Panc1 (cell line): Measurements from ENCODE around the gene ZSWIM8. TPM values are rescaled to one million over a fixed set of nuclear protein-coding genes. Genes with fewer than 3 reads are reported as not detected.

Experiments
- ATAC-seq: fragments of 200-7000 bp; cut with Tn5 transposase; 2 replicates; pipeline ENCODE4 v1.9.1; 2020; ENCODE audit warnings: mild to moderate bottlenecking, moderate library complexity
- BruUV-seq: library from RNA; stranded (reverse); fragments of 400-500 nt; replicated peaks from 2 replicates; lab custom pipeline; 2021; lab: Mats Ljungman, UMichigan
- CTCF ChIA-PET: fragments of 300-600 bp; sonication (Branson Sonifier 250); formaldehyde crosslinking; loops from one replicate; lab custom pipeline; 2022; ENCODE audit warnings: antibody characterized with exemption; lab: Charles Lee
- POLR2A ChIA-PET: fragments of 300-600 bp; sonication (Branson Sonifier 250); formaldehyde crosslinking; loops from one replicate; lab custom pipeline; 2022; ENCODE audit warnings: antibody characterized with exemption; lab: Charles Lee
- DNase-seq: peaks from one replicate; pipeline ENCODE4 v3.0.0-alpha.2; 2010; ENCODE audit warnings: low read depth, low spot score
- H3K27ac ChIP-seq: 2 replicates; pipeline ENCODE4 v1.5.1; 2011; ENCODE audit warnings: mild to moderate bottlenecking, low read length, inconsistent platforms
- H3K27me3 ChIP-seq: fragments of 200-500 bp; sonication (Bioruptor generic); 2 replicates; pipeline ENCODE4 v1.6.0; 2014; ENCODE audit warnings: low read length, inconsistent platforms; ENCODE audit not compliant: control insufficient read depth, insufficient read depth
- H3K36me3 ChIP-seq: fragments of 200-500 bp; sonication (Bioruptor generic); 2 replicates; pipeline ENCODE4 v1.5.1; 2014; ENCODE audit warnings: inconsistent platforms, mild to moderate bottlenecking, low read length, moderate library complexity; ENCODE audit not compliant: control insufficient read depth, insufficient read depth
- H3K4me1 ChIP-seq: 2 replicates; pipeline ENCODE4 v1.5.1; 2011; ENCODE audit warnings: inconsistent platforms, mild to moderate bottlenecking, low read length, moderate library complexity; ENCODE audit not compliant: control insufficient read depth, insufficient read depth
- H3K4me3 ChIP-seq, 2 experiments: 2 replicates each; pipeline ENCODE4 v1.5.1; 2011 to 2012; ENCODE audit warnings: low read depth in 2 of 2, low read length in 2 of 2, mild to moderate bottlenecking in 2 of 2, inconsistent platforms in 1 of 2, moderate library complexity in 1 of 2
- H3K9me3 ChIP-seq: fragments of 200-500 bp; sonication (Bioruptor generic); 2 replicates; pipeline ENCODE4 v1.5.1; 2014; ENCODE audit warnings: low read depth, mild to moderate bottlenecking, inconsistent platforms, low read length, moderate library complexity; ENCODE audit not compliant: control insufficient read depth, insufficient read depth
- POLR2AphosphoS5 ChIP-seq: IDR thresholded peaks from 2 replicates; pipeline ENCODE4 v1.6.1; 2012; ENCODE audit warnings: mild to moderate bottlenecking, low read depth, low read length, moderate library complexity
- SIN3A ChIP-seq: IDR thresholded peaks from 2 replicates; pipeline ENCODE4 v1.6.1; 2012; ENCODE audit warnings: low read depth, mild to moderate bottlenecking, low read length, moderate library complexity, borderline replicate concordance; ENCODE audit not compliant: insufficient read depth
- TCF7L2 ChIP-seq: IDR thresholded peaks from 2 replicates; pipeline ENCODE4 v1.6.1; 2011; ENCODE audit warnings: mild to moderate bottlenecking, low read depth, low read length, inconsistent platforms
- in situ Hi-C: cut with HindIII; loops from 2 replicates; pipeline ENCODE4 v1.10.0; 2016; ENCODE audit warnings: low sequenced_read_pairs, low pct_unique_long_range_greater_than_20kb
- intact Hi-C: fragments of 100-400 bp; cut with micrococcal nuclease; formaldehyde crosslinking; loops from one replicate; pipeline ENCODE4 v1.10.0; 2022; ENCODE audit not compliant: unreplicated experiment
- total RNA-seq: library from RNA; stranded (reverse); gene quantifications from one replicate; pipeline ENCODE4 v1.2.1, GENCODE V29; 2021; ENCODE audit not compliant: unreplicated experiment
- TF ChIP-seq, protein P1 (sequence below), 2 experiments: IDR thresholded peaks; 2 replicates each; pipeline ENCODE4 v1.6.1; 2011 to 2012; ENCODE audit warnings: low read depth in 2 of 2, control low read depth in 1 of 2, low read length in 1 of 2, mild to moderate bottlenecking in 1 of 2, moderate library complexity in 1 of 2; ENCODE audit not compliant: insufficient read depth in 1 of 2
- TF ChIP-seq, protein P2 (sequence below): fragments of 450-650 bp; IDR thresholded peaks from 2 replicates; pipeline ENCODE4 v1.5.1; 2017; ENCODE audit warnings: mild to moderate bottlenecking

ZSWIM8 gene
- total RNA-seq, 1 experiment from 2014 or later = 109 TPM

DNA sequence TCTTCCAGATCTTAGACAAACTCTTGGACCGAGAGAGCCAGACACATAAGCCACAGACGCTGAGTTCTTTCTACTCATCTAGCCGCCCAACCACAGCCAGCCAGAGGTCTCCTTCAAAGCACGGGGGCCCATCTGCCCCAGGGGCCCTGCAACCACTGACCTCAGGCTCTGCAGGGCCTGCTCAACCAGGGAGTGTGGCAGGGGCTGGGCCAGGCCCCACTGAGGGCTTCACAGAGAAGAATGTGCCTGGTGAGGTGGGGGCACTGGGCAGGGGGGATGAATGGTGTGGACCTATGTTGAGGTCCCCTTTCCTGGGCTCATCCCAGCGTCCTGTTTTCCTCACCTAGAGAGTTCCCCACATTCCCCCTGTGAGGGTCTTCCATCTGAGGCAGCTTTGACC is 11.4 kb downstream of the ZSWIM8 start:
- H3K9me3 ChIP-seq = no peaks in the 10 kb centered on the region
- in situ Hi-C loops = no loop called here
- POLR2A ChIA-PET = no interaction called here
- CTCF ChIA-PET = no interaction called here
- intact Hi-C loops = no loop called here
- DNase-seq = no peak
- TF ChIP-seq POLR2AphosphoS5 (peak; percentile 32; the same call in 1 of the 2 replicates), TCF7L2 (no peak)
- TF ChIP-seq, protein P1, sequence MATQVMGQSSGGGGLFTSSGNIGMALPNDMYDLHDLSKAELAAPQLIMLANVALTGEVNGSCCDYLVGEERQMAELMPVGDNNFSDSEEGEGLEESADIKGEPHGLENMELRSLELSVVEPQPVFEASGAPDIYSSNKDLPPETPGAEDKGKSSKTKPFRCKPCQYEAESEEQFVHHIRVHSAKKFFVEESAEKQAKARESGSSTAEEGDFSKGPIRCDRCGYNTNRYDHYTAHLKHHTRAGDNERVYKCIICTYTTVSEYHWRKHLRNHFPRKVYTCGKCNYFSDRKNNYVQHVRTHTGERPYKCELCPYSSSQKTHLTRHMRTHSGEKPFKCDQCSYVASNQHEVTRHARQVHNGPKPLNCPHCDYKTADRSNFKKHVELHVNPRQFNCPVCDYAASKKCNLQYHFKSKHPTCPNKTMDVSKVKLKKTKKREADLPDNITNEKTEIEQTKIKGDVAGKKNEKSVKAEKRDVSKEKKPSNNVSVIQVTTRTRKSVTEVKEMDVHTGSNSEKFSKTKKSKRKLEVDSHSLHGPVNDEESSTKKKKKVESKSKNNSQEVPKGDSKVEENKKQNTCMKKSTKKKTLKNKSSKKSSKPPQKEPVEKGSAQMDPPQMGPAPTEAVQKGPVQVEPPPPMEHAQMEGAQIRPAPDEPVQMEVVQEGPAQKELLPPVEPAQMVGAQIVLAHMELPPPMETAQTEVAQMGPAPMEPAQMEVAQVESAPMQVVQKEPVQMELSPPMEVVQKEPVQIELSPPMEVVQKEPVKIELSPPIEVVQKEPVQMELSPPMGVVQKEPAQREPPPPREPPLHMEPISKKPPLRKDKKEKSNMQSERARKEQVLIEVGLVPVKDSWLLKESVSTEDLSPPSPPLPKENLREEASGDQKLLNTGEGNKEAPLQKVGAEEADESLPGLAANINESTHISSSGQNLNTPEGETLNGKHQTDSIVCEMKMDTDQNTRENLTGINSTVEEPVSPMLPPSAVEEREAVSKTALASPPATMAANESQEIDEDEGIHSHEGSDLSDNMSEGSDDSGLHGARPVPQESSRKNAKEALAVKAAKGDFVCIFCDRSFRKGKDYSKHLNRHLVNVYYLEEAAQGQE (IDR thresholded peaks at IDR 0.05; ENCODE audit: insufficient read depth in 1 of 2, low read depth in 2 of 2, low read length in 1 of 2) = no peak
- H3K27me3 ChIP-seq = no peaks in the 10 kb centered on the region
- H3K27ac ChIP-seq = no peak overlapping the region
- no peak for ATAC-seq
- H3K4me3 ChIP-seq = no peak overlapping the region
- BruUV-seq = TSS peak; percentile 24
- H3K4me1 ChIP-seq = no peaks in the 10 kb centered on the region
- peaks cover 8% of the 10 kb centered on the region for H3K36me3 ChIP-seq

DNA sequence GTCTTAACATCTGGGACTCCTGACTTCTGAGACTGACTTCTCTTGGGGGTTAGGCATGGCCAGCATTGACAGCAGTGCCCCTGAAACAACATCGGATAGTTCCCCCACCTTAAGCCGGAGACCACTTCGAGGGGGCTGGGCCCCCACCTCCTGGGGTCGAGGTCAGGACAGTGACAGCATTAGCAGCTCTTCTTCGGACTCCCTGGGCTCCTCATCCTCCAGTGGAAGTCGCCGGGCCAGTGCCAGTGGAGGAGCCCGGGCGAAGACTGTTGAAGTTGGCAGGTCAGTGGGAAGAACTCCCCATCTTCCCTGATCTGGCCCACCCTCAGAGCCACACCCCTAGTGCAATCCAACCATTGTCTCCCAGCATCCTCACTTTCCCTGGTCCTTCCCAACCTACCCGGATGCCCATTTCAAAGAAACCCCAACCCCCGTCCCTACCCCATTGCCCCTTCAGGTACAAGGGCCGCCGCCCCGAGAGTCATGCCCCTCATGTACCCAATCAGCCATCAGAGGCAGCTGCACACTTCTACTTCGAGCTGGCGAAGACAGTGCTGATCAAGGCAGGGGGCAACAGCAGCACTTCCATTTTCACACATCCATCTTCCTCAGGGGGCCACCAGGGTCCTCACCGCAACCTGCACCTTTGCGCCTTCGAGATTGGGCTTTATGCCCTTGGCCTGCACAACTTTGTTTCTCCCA is 12.1 kb downstream of the ZSWIM8 start:
- ATAC-seq (no peak), DNase-seq (no peak)
- no peak overlapping the region for H3K4me3 ChIP-seq
- TF ChIP-seq, protein P1 (IDR thresholded peaks at IDR 0.05; ENCODE audit: insufficient read depth in 1 of 2, low read depth in 2 of 2, low read length in 1 of 2) = no peak
- TF ChIP-seq TCF7L2 (no peak), POLR2AphosphoS5 (no peak), SIN3A (no peak)
- TF ChIP-seq, protein P2, sequence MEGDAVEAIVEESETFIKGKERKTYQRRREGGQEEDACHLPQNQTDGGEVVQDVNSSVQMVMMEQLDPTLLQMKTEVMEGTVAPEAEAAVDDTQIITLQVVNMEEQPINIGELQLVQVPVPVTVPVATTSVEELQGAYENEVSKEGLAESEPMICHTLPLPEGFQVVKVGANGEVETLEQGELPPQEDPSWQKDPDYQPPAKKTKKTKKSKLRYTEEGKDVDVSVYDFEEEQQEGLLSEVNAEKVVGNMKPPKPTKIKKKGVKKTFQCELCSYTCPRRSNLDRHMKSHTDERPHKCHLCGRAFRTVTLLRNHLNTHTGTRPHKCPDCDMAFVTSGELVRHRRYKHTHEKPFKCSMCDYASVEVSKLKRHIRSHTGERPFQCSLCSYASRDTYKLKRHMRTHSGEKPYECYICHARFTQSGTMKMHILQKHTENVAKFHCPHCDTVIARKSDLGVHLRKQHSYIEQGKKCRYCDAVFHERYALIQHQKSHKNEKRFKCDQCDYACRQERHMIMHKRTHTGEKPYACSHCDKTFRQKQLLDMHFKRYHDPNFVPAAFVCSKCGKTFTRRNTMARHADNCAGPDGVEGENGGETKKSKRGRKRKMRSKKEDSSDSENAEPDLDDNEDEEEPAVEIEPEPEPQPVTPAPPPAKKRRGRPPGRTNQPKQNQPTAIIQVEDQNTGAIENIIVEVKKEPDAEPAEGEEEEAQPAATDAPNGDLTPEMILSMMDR = no peak
- H3K36me3 ChIP-seq = peaks cover 11% of the 10 kb centered on the region
- POLR2A ChIA-PET = no interaction called here
- no peaks in the 10 kb centered on the region for H3K4me1 ChIP-seq
- H3K9me3 ChIP-seq = no peaks in the 10 kb centered on the region
- intact Hi-C loops = no loop called here
- no peak overlapping the region for H3K27ac ChIP-seq
- in situ Hi-C loops = no loop called here
- no TSS peak for BruUV-seq
- CTCF ChIA-PET = no interaction called here
- no peaks in the 10 kb centered on the region for H3K27me3 ChIP-seq
